ENCODE measurements around the gene PPP6R2. TPM values are rescaled to one million over a fixed set of nuclear protein-coding genes. Genes with fewer than 3 reads are reported as not detected.

PPP6R2 gene
- total RNA-seq, 2 donors from 2014 or later, result 42.6 to 48.3 TPM

GRCh38 chr22:50303848-50304527 is 39.1 kb upstream of the PPP6R2 start:
- no peaks in the 10 kb centered on the region for H3K36me3 Mint-ChIP-seq
- H3K9me3 Mint-ChIP-seq, result no peaks in the 10 kb centered on the region
- DNase-seq (ENCODE audit: low spot score in 2 of 2), result no peak
- ATAC-seq, result no peak
- H3K27ac Mint-ChIP-seq, result peak overlapping the region in 1 of 2 donors; percentile 54

GRCh38 chr22:50304528-50305392 is 38.4 kb upstream of the PPP6R2 start:
- H3K36me3 Mint-ChIP-seq, result no peaks in the 10 kb centered on the region
- no peak for DNase-seq (ENCODE audit: low spot score in 2 of 2)
- no peaks in the 10 kb centered on the region for H3K9me3 Mint-ChIP-seq
- no peak for ATAC-seq
- peak overlapping the region in 1 of 2 donors; percentile 54 for H3K27ac Mint-ChIP-seq

DNA sequence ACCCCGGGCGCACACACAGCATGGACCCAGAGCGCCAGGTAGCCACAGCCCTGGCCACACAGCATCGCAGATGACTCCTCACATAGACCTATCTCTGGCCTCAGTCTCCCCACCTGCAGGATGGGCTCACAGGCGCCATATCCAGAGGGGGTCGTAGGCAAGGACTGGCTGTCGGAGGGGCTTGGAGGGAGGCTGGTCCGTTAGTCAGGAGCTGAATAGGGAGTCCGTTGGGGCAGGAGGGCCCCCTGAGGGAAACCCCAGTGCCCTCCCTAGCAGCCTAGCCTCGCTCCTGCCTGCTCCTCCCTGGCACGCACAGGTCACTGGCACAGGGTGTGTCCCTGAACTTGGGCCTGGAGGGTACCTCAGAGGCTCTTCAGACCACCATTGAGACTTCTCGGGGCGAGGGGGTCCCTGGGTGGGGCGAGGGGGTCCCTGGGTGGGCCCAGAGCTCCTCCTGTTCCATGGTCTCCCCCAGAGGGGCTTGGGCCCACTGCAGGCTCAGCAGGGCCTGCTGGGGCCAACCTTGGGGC is 37.7 kb upstream of the PPP6R2 start:
- ATAC-seq (peak in 1 of 2 donors; percentile 4), DNase-seq (ENCODE audit: low spot score in 2 of 2) (no peak)
- Mint-ChIP-seq H3K36me3 (no peaks in the 10 kb centered on the region), H3K9me3 (no peaks in the 10 kb centered on the region), H3K27ac (no peak overlapping the region)

- no peaks in the 10 kb centered on the region for H3K9me3 Mint-ChIP-seq
- H3K36me3 Mint-ChIP-seq, result no peaks in the 10 kb centered on the region
- ATAC-seq (peak in 1 of 2 donors; percentile 66), DNase-seq (ENCODE audit: low spot score in 2 of 2) (no peak)
- H3K27ac Mint-ChIP-seq, result no peak overlapping the region
Measured at GRCh38 chr22:50305923-50306566, 37.1 kb upstream of the PPP6R2 start.

DNA sequence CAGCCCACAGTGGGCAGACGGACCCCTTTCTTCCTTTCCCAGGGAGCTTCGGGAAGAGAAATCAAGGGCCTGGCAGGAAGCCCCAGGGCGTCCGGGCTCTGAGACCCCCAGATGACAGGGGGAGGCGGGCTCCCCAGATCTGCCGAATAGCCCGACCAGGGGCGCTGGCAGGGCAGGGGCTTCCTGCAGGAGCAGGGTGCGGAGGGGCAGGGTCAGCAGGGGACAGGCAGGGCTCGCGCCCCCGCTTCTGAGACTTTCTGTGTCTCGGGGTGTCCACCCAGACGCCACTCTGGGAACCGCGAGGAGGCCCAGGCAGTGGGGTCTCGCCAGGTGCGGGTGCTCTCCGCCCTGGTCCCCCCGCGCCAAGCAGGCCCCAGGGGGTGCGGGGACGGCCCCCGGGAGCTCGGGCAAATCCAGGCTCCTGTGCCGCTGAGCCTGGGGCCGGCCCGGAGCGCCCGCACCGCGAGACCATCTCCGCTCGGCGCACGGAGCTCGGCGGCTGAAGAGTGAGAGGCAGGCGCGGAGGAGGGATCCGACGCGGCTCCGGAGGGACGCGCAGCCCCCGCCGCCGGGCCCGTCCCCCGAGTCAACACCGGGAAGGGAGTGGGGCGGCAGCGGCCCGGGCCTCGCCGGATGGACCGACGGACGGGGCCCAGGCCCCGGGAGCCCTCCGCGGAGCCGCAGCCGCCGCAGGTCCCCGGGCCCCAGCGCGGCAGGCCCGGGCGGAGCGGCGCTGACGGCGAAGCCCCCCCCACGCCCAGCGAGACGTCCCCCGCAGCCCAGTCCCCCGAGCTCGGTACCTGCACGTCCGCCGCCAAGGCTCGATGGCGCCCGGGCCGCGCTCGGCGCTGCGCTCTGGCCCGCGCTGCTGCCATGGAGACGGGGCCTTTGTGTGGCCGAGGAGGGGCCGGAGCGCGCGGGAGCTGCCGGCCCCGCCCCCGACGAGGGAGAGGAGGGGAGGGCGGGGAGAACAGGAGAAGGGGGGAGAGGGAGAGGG is 36.1 kb upstream of the PPP6R2 start, which contains the start of gene PLXNB2:
TSS of gene PLXNB2 (minus strand) at position 894 of the 997 bp plus-strand sequence. CDS start 17,062 bp downstream, outside the sequence.
- H3K36me3 Mint-ChIP-seq, result no peaks in the 10 kb centered on the region
- no peaks in the 10 kb centered on the region for H3K9me3 Mint-ChIP-seq
- peak; percentile 46 to 54 for ATAC-seq
- peak in 1 of 2 donors; percentile 39 for DNase-seq (ENCODE audit: low spot score in 2 of 2)
- H3K27ac Mint-ChIP-seq, result peak within 1 kb of the TSS in 1 of 2 donors; percentile 42

DNA sequence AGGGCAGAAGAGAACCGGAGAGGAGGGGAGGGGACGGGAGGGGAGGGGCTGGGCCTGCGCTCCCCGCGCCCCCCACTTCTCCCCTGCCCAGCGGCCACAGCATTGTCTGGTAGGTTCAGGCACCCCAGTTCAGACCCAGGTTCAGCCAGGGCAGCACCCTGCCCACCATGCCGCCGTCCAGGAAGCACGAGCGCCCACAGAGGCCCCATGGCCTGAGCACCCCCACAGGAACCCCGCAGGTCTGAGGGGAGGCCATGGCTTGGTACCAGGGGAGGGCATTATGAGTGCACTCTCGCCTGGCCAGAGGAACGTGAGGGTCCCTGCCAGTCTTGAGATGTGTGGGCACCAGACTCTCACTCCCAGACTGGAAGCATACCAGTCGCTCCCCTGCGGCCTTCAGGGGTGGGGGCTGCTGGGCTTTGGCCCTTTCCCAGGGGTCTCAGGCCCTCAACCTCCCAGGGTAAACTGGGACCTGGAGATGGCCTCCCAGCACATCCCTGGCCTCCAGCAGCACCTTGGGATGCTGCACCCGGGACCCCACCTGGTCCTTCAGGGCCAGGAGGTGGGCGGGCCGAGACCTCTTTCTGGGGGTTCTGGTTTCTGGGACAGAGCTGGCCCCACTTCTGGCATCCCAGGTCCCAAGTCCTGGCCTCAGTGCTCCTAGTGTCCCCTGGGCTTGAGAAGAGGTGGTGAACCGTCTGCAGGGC is 35.1 kb upstream of the PPP6R2 start:
- Mint-ChIP-seq H3K27ac (no peak overlapping the region), H3K36me3 (no peaks in the 10 kb centered on the region), H3K9me3 (no peaks in the 10 kb centered on the region)
- ATAC-seq, result no peak
- DNase-seq (ENCODE audit: low spot score in 2 of 2), result no peak

DNA sequence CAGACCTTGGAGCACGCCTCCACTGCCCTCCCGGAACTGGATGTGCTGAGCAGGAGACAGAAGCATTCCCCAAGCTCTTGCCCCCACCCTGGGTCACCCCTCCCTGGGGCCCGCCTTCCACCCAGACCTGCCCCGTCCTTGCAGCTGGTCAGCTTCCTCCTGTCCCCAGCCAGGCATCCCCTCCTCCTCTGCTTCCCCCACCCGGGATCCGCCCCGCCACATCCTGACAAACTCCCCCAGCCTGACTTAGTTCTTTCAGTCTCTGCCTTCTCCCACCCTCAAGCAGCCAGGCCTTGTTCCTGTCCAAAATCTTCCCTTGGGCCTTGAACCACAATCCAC is 34.6 kb upstream of the PPP6R2 start:
- DNase-seq (ENCODE audit: low spot score in 2 of 2), result no peak
- ATAC-seq, result no peak
- no peaks in the 10 kb centered on the region for H3K9me3 Mint-ChIP-seq
- no peaks in the 10 kb centered on the region for H3K36me3 Mint-ChIP-seq
- H3K27ac Mint-ChIP-seq, result peak overlapping the region in 1 of 2 donors; percentile 42

DNA sequence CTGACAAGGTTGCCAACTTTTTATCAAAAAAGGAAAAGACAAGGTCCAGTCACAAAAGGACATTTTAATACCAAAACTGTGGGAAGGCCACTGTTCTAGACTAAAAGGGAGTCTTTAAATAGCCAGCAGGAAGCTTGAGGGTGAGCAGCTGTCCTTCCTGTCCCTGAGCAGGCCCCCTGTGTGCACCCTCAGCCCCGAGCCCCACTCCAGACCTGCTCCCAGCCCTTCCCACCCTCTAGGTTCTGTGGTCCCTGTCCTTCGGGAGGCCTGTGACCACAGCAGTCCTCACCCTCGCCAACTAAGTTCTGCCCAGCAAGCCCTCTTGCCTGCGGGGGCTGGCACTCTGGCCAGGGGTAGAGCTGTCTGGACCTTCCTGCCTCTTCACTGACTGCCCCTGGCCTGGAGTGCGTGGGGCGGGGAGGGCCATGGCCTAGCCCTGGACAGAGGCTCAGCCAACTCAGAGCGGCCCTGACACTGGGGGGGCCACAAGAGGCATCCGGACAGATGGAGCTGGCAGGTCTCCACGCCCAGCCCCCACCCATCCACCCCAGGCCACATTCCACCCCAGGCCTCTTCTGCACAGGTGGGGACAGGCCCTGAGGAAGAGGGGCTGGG is 34.0 kb upstream of the PPP6R2 start:
- H3K36me3 Mint-ChIP-seq, result no peaks in the 10 kb centered on the region
- ATAC-seq (no peak), DNase-seq (ENCODE audit: low spot score in 2 of 2) (no peak)
- H3K9me3 Mint-ChIP-seq, result no peaks in the 10 kb centered on the region
- H3K27ac Mint-ChIP-seq, result peak overlapping the region in 1 of 2 donors; percentile 42

GRCh38 chr22:50309601-50309991 is 33.5 kb upstream of the PPP6R2 start:
- DNase-seq (ENCODE audit: low spot score in 2 of 2), result no peak
- no peaks in the 10 kb centered on the region for H3K9me3 Mint-ChIP-seq

DNA sequence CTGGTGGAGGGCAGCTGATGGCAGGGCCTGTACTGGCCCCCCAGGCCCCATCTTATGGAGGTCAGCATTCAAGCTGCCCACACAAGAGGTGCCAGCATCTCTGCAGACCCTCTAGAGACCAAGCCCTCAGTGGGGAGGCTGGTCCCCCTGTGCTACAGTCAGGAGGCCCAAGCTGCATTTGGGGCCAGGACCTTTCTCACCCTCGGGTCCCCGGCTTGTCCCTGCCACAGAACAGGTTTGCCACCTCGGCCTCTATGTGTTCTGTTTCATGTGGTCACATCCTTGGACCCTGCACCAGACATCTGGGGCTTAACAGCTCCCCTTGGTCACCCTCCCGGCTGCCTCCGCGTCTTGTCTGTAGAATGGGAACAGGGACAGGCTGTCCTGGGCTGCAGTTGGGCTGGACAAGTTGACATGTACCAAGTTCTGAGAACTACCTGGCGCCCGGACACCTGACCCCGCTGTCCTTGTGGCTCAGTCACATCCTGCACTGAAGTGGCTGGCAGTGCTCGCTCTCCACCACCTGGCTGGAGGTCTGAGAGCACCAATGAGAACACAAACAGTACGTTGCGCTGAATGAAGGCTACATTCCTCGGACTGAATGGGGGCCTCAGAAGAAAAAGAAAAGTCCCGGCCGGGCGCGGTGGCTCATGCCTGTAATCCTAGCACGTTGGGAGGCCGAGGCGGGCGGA is 33.0 kb upstream of the PPP6R2 start:
- Mint-ChIP-seq H3K9me3 (no peaks in the 10 kb centered on the region), H3K36me3 (no peaks in the 10 kb centered on the region), H3K27ac (no peak overlapping the region)
- DNase-seq (ENCODE audit: low spot score in 2 of 2) (no peak), ATAC-seq (no peak)

More at GRCh38 chr22:50309601-50309991, 33.5 kb upstream of the PPP6R2 start:
- no peaks in the 10 kb centered on the region for H3K36me3 Mint-ChIP-seq
- no peak for ATAC-seq
- no peak overlapping the region for H3K27ac Mint-ChIP-seq

DNA sequence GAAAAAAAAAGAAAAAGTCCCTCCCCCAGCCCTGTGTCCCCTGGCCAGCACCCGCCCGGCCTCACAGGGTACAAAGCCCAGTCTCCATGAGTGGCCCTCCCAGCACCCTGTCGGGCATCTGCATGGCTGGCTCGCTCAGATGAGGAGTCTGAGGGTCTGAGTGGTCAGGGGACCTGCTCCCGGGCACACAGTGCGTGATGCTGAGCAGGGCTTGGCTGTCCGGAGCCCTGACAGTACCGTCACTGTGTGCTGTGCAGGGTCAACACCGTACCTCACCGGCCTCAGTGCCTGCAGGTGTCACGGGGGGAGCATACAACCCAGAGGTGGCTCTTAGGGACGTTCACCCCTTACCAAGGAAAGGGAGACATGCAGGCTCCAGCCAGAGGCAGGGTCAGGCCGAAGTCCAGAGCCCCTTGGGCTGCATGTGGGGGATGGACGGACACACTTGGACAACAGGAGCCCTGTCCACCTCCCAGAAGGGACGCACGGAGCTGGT is 32.1 kb upstream of the PPP6R2 start:
- no peak for ATAC-seq
- Mint-ChIP-seq H3K36me3 (no peaks in the 10 kb centered on the region), H3K9me3 (no peaks in the 10 kb centered on the region), H3K27ac (peak overlapping the region in 1 of 2 donors; percentile 63)
- DNase-seq (ENCODE audit: low spot score in 2 of 2), result no peak

- ATAC-seq (no peak), DNase-seq (ENCODE audit: low spot score in 2 of 2) (no peak)
- Mint-ChIP-seq H3K9me3 (no peaks in the 10 kb centered on the region), H3K27ac (peak overlapping the region in 1 of 2 donors; percentile 63), H3K36me3 (no peaks in the 10 kb centered on the region)
Measured at GRCh38 chr22:50311606-50312351, 31.3 kb upstream of the PPP6R2 start.

- H3K27ac Mint-ChIP-seq, result no peak overlapping the region
- no peak for ATAC-seq
- H3K36me3 Mint-ChIP-seq, result no peaks in the 10 kb centered on the region
- H3K9me3 Mint-ChIP-seq, result no peaks in the 10 kb centered on the region
- DNase-seq (ENCODE audit: low spot score in 2 of 2), result no peak
Measured at GRCh38 chr22:50312371-50312770, 30.8 kb upstream of the PPP6R2 start.

DNA sequence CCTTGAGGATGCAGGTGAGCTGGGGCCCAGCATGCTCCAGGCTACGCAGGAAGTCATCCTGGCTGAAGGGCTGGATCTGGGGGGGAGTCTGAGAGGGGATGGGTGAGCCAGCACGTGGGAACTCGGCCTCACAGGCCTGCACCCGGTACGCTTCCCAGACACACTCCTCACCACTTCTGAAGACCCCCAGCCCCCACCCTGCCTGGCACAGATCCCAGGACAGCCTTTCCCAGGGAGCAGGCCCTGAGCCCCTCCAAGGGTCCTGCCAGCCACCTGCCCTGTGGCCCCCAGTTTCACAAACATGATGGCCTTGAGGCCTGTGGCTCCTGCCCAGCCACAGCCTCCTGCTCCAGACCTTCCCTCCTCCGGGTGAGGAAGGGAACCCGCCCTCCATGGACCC is 30.1 kb upstream of the PPP6R2 start:
- ATAC-seq (no peak), DNase-seq (ENCODE audit: low spot score in 2 of 2) (no peak)
- Mint-ChIP-seq H3K36me3 (no peaks in the 10 kb centered on the region), H3K27ac (no peak overlapping the region), H3K9me3 (no peaks in the 10 kb centered on the region)
